Adrenal gland (tissue), 5 donors: Measurements from ENCODE around the gene BSG.

ENCODE experiments used
- CTCF ChIP-seq, 6 experiments: fragments of 450-650 bp in 4 of 6; fragments of 200-600 bp in 2 of 6; sonication (generic) in 1 of 6; IDR thresholded peaks; 1 replicate in 5 of 6; 2 replicates in 1 of 6; pipeline versions ENCODE4 v1.5.1 to v1.8.0; 2016 to 2021; ENCODE audit warnings: antibody characterized with exemption in 6 of 6, mild to moderate bottlenecking in 2 of 6, moderate library complexity in 1 of 6
- POLR2A ChIP-seq, 2 donors: fragments of 450-650 bp; IDR thresholded peaks; one replicate each; pipeline ENCODE4 v1.6.1; 2017; ENCODE audit warnings: antibody characterized with exemption in 2 of 2, mild to moderate bottlenecking in 2 of 2, moderate library complexity in 1 of 2
- donor health status: DM: no; HTN: no; CAD: no.

- TF ChIP-seq POLR2A (IDR thresholded peaks at IDR 0.05) (no peak), CTCF (IDR thresholded peaks at IDR 0.05) (no peak)
These were observed 49.4 kb downstream of the BSG start for GRCh38 chr19:621819-622218.
